Hepatocyte (in vitro differentiated cells): ENCODE measurements around the gene LYPD1. TPM values are rescaled to one million over a fixed set of nuclear protein-coding genes. Genes with fewer than 3 reads are reported as not detected.

ENCODE experiments used
- DNase-seq: peaks from one replicate; pipeline ENCODE4 v3.0.0-alpha.2; 2016; ENCODE audit warnings: low spot score
- H2AFZ ChIP-seq: fragments of 200-600 bp; sonication (generic); 2 replicates; pipeline ENCODE4 v1.6.0; 2016; ENCODE audit warnings: antibody characterized with exemption, mild to moderate bottlenecking
- H3K27ac ChIP-seq: fragments of 200-600 bp; sonication (generic); 2 replicates; pipeline ENCODE4 v1.5.1; 2016; ENCODE audit warnings: mild to moderate bottlenecking
- H3K27me3 ChIP-seq: fragments of 200-600 bp; sonication (generic); 2 replicates; pipeline ENCODE4 v1.6.1; 2016
- H3K36me3 ChIP-seq: fragments of 200-600 bp; sonication (generic); replicated peaks from 2 replicates; pipeline ENCODE4 v1.5.1; 2016; ENCODE audit warnings: low read depth; ENCODE audit not compliant: insufficient read depth
- H3K4me1 ChIP-seq: fragments of 200-600 bp; sonication (generic); 2 replicates; pipeline ENCODE4 v1.5.1; 2016; ENCODE audit warnings: mild to moderate bottlenecking, moderate library complexity; ENCODE audit not compliant: insufficient read depth
- H3K4me2 ChIP-seq: fragments of 200-600 bp; sonication (generic); 2 replicates; pipeline ENCODE4 v1.6.0; 2016
- H3K4me3 ChIP-seq: fragments of 200-600 bp; sonication (generic); 2 replicates; pipeline ENCODE4 v1.5.1; 2016; ENCODE audit warnings: mild to moderate bottlenecking
- H3K79me2 ChIP-seq: fragments of 200-600 bp; sonication (generic); 2 replicates; pipeline ENCODE4 v1.6.0; 2017; ENCODE audit warnings: mild to moderate bottlenecking
- H3K9me2 ChIP-seq: fragments of 200-600 bp; sonication (generic); replicated peaks from 2 replicates; pipeline ENCODE4 v1.6.0; 2017; ENCODE audit warnings: mild to moderate bottlenecking; ENCODE audit not compliant: insufficient read depth
- H3K9me3 ChIP-seq: fragments of 200-600 bp; sonication (generic); 2 replicates; pipeline ENCODE4 v1.5.1; 2016; ENCODE audit warnings: low read depth, mild to moderate bottlenecking
- H4K20me1 ChIP-seq: fragments of 200-600 bp; sonication (generic); 2 replicates; pipeline ENCODE4 v1.6.0; 2016; ENCODE audit warnings: mild to moderate bottlenecking; ENCODE audit not compliant: insufficient read depth, poor library complexity, severe bottlenecking
- CTCF ChIP-seq: fragments of 200-600 bp; sonication (generic); IDR thresholded peaks from 2 replicates; pipeline ENCODE4 v1.5.1; 2016; ENCODE audit warnings: antibody characterized with exemption, mild to moderate bottlenecking; ENCODE audit not compliant: poor library complexity
- EZH2 ChIP-seq: fragments of 200-600 bp; sonication (generic); IDR thresholded peaks from 2 replicates; pipeline ENCODE4 v1.6.1; 2016; ENCODE audit warnings: antibody characterized with exemption, mild to moderate bottlenecking, borderline replicate concordance
- EZH2phosphoT487 ChIP-seq: fragments of 200-600 bp; sonication (generic); IDR thresholded peaks from one replicate; pipeline ENCODE4 v1.6.1; 2018; ENCODE audit warnings: antibody characterized with exemption, mild to moderate bottlenecking, low read depth, moderate library complexity; ENCODE audit not compliant: unreplicated experiment, severe bottlenecking
- WGBS: methylation state at CpG from one replicate; pipeline ENCODE4 v1.1.6; 2016; ENCODE audit warnings: low lambda C conversion rate; ENCODE audit errors: missing lambda C conversion rate; 5-methylcytosine and 5-hydroxymethylcytosine counted together
- polyA plus RNA-seq: library from polyadenylated mRNA; unstranded; fragments of >200 nt; fragmentation: Nextera tagmentation; extraction: Ambion mirVana; gene quantifications from 2 replicates; pipeline ENCODE4 v1.2.1, GENCODE V29; 2016
- total RNA-seq: library from RNA; depleted of rRNA; stranded (reverse); fragments of >200 nt; gene quantifications from 2 replicates; pipeline ENCODE4 v1.2.3, GENCODE V29; 2014

LYPD1 gene
- total and polyA plus RNA-seq, 2 experiments from 2014 or later, result 20.2 to 25.1 TPM

- H3K27ac ChIP-seq, result no peak overlapping the region
- no peak for DNase-seq
- TF ChIP-seq EZH2phosphoT487 (no peak), EZH2 (no peak), CTCF (no peak)
Measured at GRCh38 chr2:132609101-132609890, 60.7 kb downstream of the LYPD1 start.

GRCh38 chr2:132608311-132608710, 61.7 kb downstream of the LYPD1 start:
- H2AFZ ChIP-seq, result no peak overlapping the region
- no peak for DNase-seq
- no peaks in the 10 kb centered on the region for H3K9me3 ChIP-seq
- no peak overlapping the region for H3K4me3 ChIP-seq
- no peaks in the 10 kb centered on the region for H3K4me1 ChIP-seq
- no peak overlapping the region for H3K27ac ChIP-seq
- H3K79me2 ChIP-seq, result no peaks in the 10 kb centered on the region
- H3K4me2 ChIP-seq, result no peak overlapping the region
- TF ChIP-seq EZH2 (no peak), CTCF (no peak), EZH2phosphoT487 (no peak)
- no peaks in the 10 kb centered on the region for H3K9me2 ChIP-seq
- H3K27me3 ChIP-seq, result no peaks in the 10 kb centered on the region
- no peaks in the 10 kb centered on the region for H3K36me3 ChIP-seq
- no peaks in the 10 kb centered on the region for H4K20me1 ChIP-seq
- 75% methylated on average over 6 of the region's 6 CpGs for WGBS

More at GRCh38 chr2:132609101-132609890, 60.7 kb downstream of the LYPD1 start:
- whole genome bisulfite sequencing, result 95% methylated on average over 8 of the region's 8 CpGs
- Histone ChIP-seq H3K4me3 (no peak overlapping the region), H4K20me1 (no peaks in the 10 kb centered on the region), H3K9me3 (no peaks in the 10 kb centered on the region), H3K79me2 (no peaks in the 10 kb centered on the region), H2AFZ (no peak overlapping the region), H3K4me1 (no peaks in the 10 kb centered on the region), H3K27me3 (no peaks in the 10 kb centered on the region), H3K36me3 (no peaks in the 10 kb centered on the region), H3K4me2 (no peak overlapping the region), H3K9me2 (no peaks in the 10 kb centered on the region)

GRCh38 chr2:132607426-132608090, 62.4 kb downstream of the LYPD1 start:
- Histone ChIP-seq H3K4me2 (no peak overlapping the region), H3K4me1 (no peaks in the 10 kb centered on the region), H3K9me3 (no peaks in the 10 kb centered on the region), H4K20me1 (no peaks in the 10 kb centered on the region), H2AFZ (no peak overlapping the region), H3K4me3 (no peak overlapping the region), H3K79me2 (no peaks in the 10 kb centered on the region), H3K9me2 (no peaks in the 10 kb centered on the region), H3K27ac (no peak overlapping the region), H3K36me3 (no peaks in the 10 kb centered on the region), H3K27me3 (no peaks in the 10 kb centered on the region)
- WGBS, result 65% methylated on average over 4 of the region's 4 CpGs
- DNase-seq, result no peak
- TF ChIP-seq CTCF (no peak), EZH2phosphoT487 (no peak), EZH2 (no peak)
